GM12878 (cell line): Measurements from ENCODE around the gene PRDM1. TPM values are rescaled to one million over a fixed set of nuclear protein-coding genes. Genes with fewer than 3 reads are reported as not detected.

Experiments used
- ATAC-seq: fragments of 200-7000 bp; cut with Tn5 transposase; 3 replicates; pipeline ENCODE4 v1.9.1; 2020; ENCODE audit warnings: mild to moderate bottlenecking, moderate library complexity
- BruUV-seq: library from RNA; stranded (reverse); fragments of 400-500 nt; replicated peaks from 2 replicates; lab custom pipeline; 2021; lab: Mats Ljungman, UMichigan
- CTCF ChIA-PET: fragments of 300-600 bp; sonication (Branson Sonifier 250); formaldehyde crosslinking; extraction: SDS; loops from one replicate; lab custom pipeline; 2021; ENCODE audit warnings: inconsistent platforms; lab: Yijun Ruan, JAX
- POLR2A ChIA-PET: fragments of 350-600 bp; formaldehyde crosslinking; extraction: SDS; loops from one replicate; lab custom pipeline; 2021; ENCODE audit warnings: inconsistent platforms; lab: Charles Lee
- RAD21 ChIA-PET: fragments of 300-600 bp; sonication (Branson Sonifier 250); formaldehyde crosslinking; loops from one replicate; lab custom pipeline; 2023; ENCODE audit warnings: antibody characterized with exemption; ENCODE audit not compliant: unreplicated experiment; lab: Charles Lee
- SMC1A ChIA-PET: fragments of 300-600 bp; sonication (Branson Sonifier 250); formaldehyde crosslinking; loops from one replicate; lab custom pipeline; 2023; ENCODE audit not compliant: unreplicated experiment, uncharacterized antibody; lab: Charles Lee
- DNase-seq: peaks from one replicate; pipeline ENCODE4 v3.0.0-alpha.2; 2011; ENCODE audit warnings: low read depth, low spot score
- FAIRE-seq: peaks from 3 replicates; lab custom pipeline; 2011; peaks lifted over from hg19 to GRCh38; lab: Jason Lieb, UNC
- H2AFZ ChIP-seq: 2 replicates; pipeline ENCODE4 v1.6.0; 2011; ENCODE audit warnings: low read depth, low read length, control low read depth; ENCODE audit not compliant: control insufficient read depth
- H3K27ac ChIP-seq: 2 replicates; pipeline ENCODE4 v1.5.1; 2011; ENCODE audit warnings: control low read depth; ENCODE audit not compliant: control insufficient read depth, insufficient read depth
- H3K27me3 ChIP-seq, 2 experiments: replicated peaks in 1 of 2; 2 replicates each; pipeline versions ENCODE4 v1.6.0 to v1.6.1; 2011; ENCODE audit warnings: low read length in 1 of 2; ENCODE audit not compliant: control insufficient read depth in 2 of 2, insufficient read depth in 2 of 2
- H3K36me3 ChIP-seq, 2 experiments: 2 replicates each; pipeline ENCODE4 v1.5.1; 2011; ENCODE audit warnings: low read length in 1 of 2; ENCODE audit not compliant: control insufficient read depth in 2 of 2, insufficient read depth in 2 of 2
- H3K4me1 ChIP-seq: 2 replicates; pipeline ENCODE4 v1.6.1; 2011; ENCODE audit warnings: mild to moderate bottlenecking, low read length, moderate library complexity, mixed read lengths; ENCODE audit not compliant: control insufficient read depth, insufficient read depth
- H3K4me2 ChIP-seq: 2 replicates; pipeline ENCODE4 v1.6.0; 2011; ENCODE audit warnings: control low read depth; ENCODE audit not compliant: control insufficient read depth, insufficient read depth
- H3K4me3 ChIP-seq: fragments of 200-600 bp; sonication (generic); 2 replicates; pipeline ENCODE4 v1.5.1; 2016
- H3K79me2 ChIP-seq: 2 replicates; pipeline ENCODE4 v1.6.0; 2011; ENCODE audit warnings: low read length; ENCODE audit not compliant: control insufficient read depth, insufficient read depth
- H3K9ac ChIP-seq: 2 replicates; pipeline ENCODE4 v1.8.0; 2011; ENCODE audit warnings: low read length, control low read depth, mixed read lengths; ENCODE audit not compliant: control insufficient read depth, insufficient read depth
- H3K9me3 ChIP-seq: replicated peaks from 3 replicates; pipeline ENCODE4 v1.5.1; 2011; ENCODE audit warnings: mild to moderate bottlenecking, low read length; ENCODE audit not compliant: control insufficient read depth, insufficient read depth
- H4K20me1 ChIP-seq: 2 replicates; pipeline ENCODE4 v1.6.0; 2011; ENCODE audit not compliant: control insufficient read depth, insufficient read depth
- BACH1 ChIP-seq: fragments of 450-650 bp; IDR thresholded peaks from 2 replicates; pipeline ENCODE4 v1.6.1; 2017; ENCODE audit warnings: mild to moderate bottlenecking, borderline replicate concordance
- ELK1 ChIP-seq: IDR thresholded peaks from 2 replicates; pipeline ENCODE4 v1.6.1; 2012; ENCODE audit warnings: low read depth, low read length, improper control_type of control experiment
- ESRRA ChIP-seq: IDR thresholded peaks from 2 replicates; pipeline ENCODE4 v1.6.1; 2012; ENCODE audit warnings: mild to moderate bottlenecking, low read length, improper control_type of control experiment
- PAX8 ChIP-seq: fragments of 450-650 bp; IDR thresholded peaks from 2 replicates; pipeline ENCODE4 v1.6.1; 2017; ENCODE audit warnings: mild to moderate bottlenecking, moderate library complexity
- ZNF207 ChIP-seq: fragments of 450-650 bp; IDR thresholded peaks from 2 replicates; pipeline ENCODE4 v1.6.1; 2014; ENCODE audit warnings: antibody characterized with exemption, mild to moderate bottlenecking, borderline replicate concordance
- WGBS: methylation state at CpG from one replicate; pipeline ENCODE4 v1.1.6; 2016; ENCODE audit warnings: low lambda C conversion rate; ENCODE audit not compliant: insufficient replicate concordance, insufficient coverage; ENCODE audit errors: missing lambda C conversion rate; 5-methylcytosine and 5-hydroxymethylcytosine counted together
- in situ Hi-C: fragments of 300-500 bp; cut with MboI; formaldehyde crosslinking; loops from 9 replicates; pipeline ENCODE4 v1.14.3; 2018; ENCODE audit warnings: mixed read lengths
- intact Hi-C: fragments of 100-400 bp; cut with micrococcal nuclease; formaldehyde crosslinking; loops from one replicate; pipeline ENCODE4 v1.14.2; 2022; ENCODE audit not compliant: unreplicated experiment
- polyA plus RNA-seq, 11 experiments: library from polyadenylated mRNA; depleted of rRNA in 4 of 11; unstranded in 6 of 11; stranded (reverse) in 5 of 11; fragments of >200 nt; fragmentation: Nextera tagmentation in 4 of 11; fragmentation: Illumina TruSeq in 1 of 11; extraction: Ambion mirVana in 4 of 11; extraction: Trizol in 1 of 11; gene quantifications; 1 replicate in 1 of 11; 2 replicates in 10 of 11; pipeline versions ENCODE4 v1.2.1 to v1.2.3, GENCODE V29; 2011 to 2016; ENCODE audit warnings: inconsistent platforms in 2 of 11, missing spikeins in 2 of 11, low read depth in 1 of 11
- total RNA-seq, 4 experiments: library from RNA; depleted of rRNA in 3 of 4; stranded (reverse); fragments of >200 nt in 3 of 4; fragmentation: Illumina TruSeq in 1 of 4; extraction: Trizol in 1 of 4; gene quantifications; 2 replicates each; pipeline versions ENCODE4 v1.2.1 to v1.2.3, GENCODE V29; 2013 to 2021

The PRDM1 gene
- total and polyA plus RNA-seq, 10 of the 15 experiments (the other 5 are each of a cell fraction or from before 2014, with no cell fraction given): 1.9 to 15.8 (median 4.1) TPM

- intact Hi-C loops (loop anchor here (1.0 to 10.0 kb wide), 2 partner anchors 192 to 602 kb away; no protein-coding TSS in a partner anchor), in situ Hi-C loops (no loop called here)
- no peaks in the 10 kb centered on the region; a peak in 2 of 4 replicates for H3K27me3 ChIP-seq
- no peak for DNase-seq
- H3K4me2 ChIP-seq: peak overlapping the region; percentile 51
- TF ChIP-seq ESRRA (no peak), PAX8 (no peak), ELK1 (no peak), ZNF207 (no peak), BACH1 (no peak)
- FAIRE-seq: no peak
- peak overlapping the region; percentile 57 for H3K4me3 ChIP-seq
- peaks cover 35% of the 10 kb centered on the region for H3K79me2 ChIP-seq
- H3K9ac ChIP-seq: peak overlapping the region; percentile 64; the same call in 1 of the 2 replicates
- H3K27ac ChIP-seq: no peak overlapping the region
- H4K20me1 ChIP-seq: no peaks in the 10 kb centered on the region
- no TSS peak for BruUV-seq
- 0% methylated on average over 3 of the region's 3 CpGs for WGBS
- CTCF ChIA-PET: interaction anchor here (0.8 to 5.0 kb wide), 15 partner anchors 9 to 999 kb away, joined by 3 to 44 read pairs (median 5); no protein-coding TSS in a partner anchor
- no peaks in the 10 kb centered on the region for H3K9me3 ChIP-seq
- no peak overlapping the region for H2AFZ ChIP-seq
- RAD21 ChIA-PET: interaction anchor here (0.8 to 2.8 kb wide), 21 partner anchors 9 to 656 kb away, joined by 3 to 21 read pairs (median 5); no protein-coding TSS in a partner anchor
- ATAC-seq: no peak
- no peaks in the 10 kb centered on the region for H3K36me3 ChIP-seq
- SMC1A ChIA-PET: interaction anchor here (0.7 to 6.0 kb wide), 22 partner anchors 8 to 655 kb away, joined by 3 to 43 read pairs (median 5); no protein-coding TSS in a partner anchor
- H3K4me1 ChIP-seq: peaks cover 23% of the 10 kb centered on the region
- POLR2A ChIA-PET: interaction anchor here (0.7 to 1.6 kb wide), 7 partner anchors 10 to 630 kb away, joined by 3 to 8 read pairs (median 3); no protein-coding TSS in a partner anchor
These were observed 659 bp downstream of the PRDM1 start for GRCh38 chr6:106086814-106087175.
